H1 (cell line): Measurements from ENCODE around the gene TSPEAR. TPM values are rescaled to one million over a fixed set of nuclear protein-coding genes. Genes with fewer than 3 reads are reported as not detected.
"Not testable (repeated sequence)": the region's sequence is repeated elsewhere in the genome, so short reads cannot be mapped to it uniquely, and the experiment has no call there.

Experiments used
- CTCF ChIA-PET: fragments of 300-600 bp; sonication (Branson Sonifier 250); formaldehyde crosslinking; loops from one replicate; lab custom pipeline; 2021; ENCODE audit not compliant: partially characterized antibody; lab: Charles Lee
- POLR2A ChIA-PET: fragments of 300-600 bp; sonication (Branson Sonifier 250); formaldehyde crosslinking; loops from one replicate; lab custom pipeline; 2021; ENCODE audit warnings: inconsistent platforms; ENCODE audit not compliant: partially characterized antibody; lab: Charles Lee
- DNase-seq, 2 experiments: peaks; one replicate each; pipeline versions ENCODE4 v3.0.0 to v3.0.0-alpha.2; 2010 to 2022; ENCODE audit warnings: low spot score in 2 of 2, low read depth in 1 of 2, mixed read lengths in 1 of 2
- FAIRE-seq: peaks from 2 replicates; lab custom pipeline; 2011; peaks lifted over from hg19 to GRCh38; lab: Jason Lieb, UNC
- H2AFZ ChIP-seq: 2 replicates; pipeline ENCODE4 v1.8.1; 2012; ENCODE audit warnings: low read length, inconsistent platforms
- H2AK5ac ChIP-seq: 2 replicates; pipeline ENCODE4 v1.6.1; 2013; ENCODE audit warnings: low read depth, low read length
- H2BK120ac ChIP-seq: replicated peaks from 2 replicates; pipeline ENCODE3; 2013; ENCODE audit warnings: low read depth, low read length, inconsistent platforms
- H2BK12ac ChIP-seq: 2 replicates; pipeline ENCODE4 v1.6.1; 2013; ENCODE audit warnings: low read depth, low read length
- H2BK15ac ChIP-seq: 2 replicates; pipeline ENCODE4 v1.6.1; 2013; ENCODE audit warnings: low read length
- H2BK20ac ChIP-seq: 2 replicates; pipeline ENCODE4 v1.6.1; 2013; ENCODE audit warnings: low read length
- H2BK5ac ChIP-seq: 2 replicates; pipeline ENCODE4 v1.6.1; 2013; ENCODE audit warnings: low read depth, low read length
- H3K14ac ChIP-seq: 2 replicates; pipeline ENCODE4 v1.6.1; 2013; ENCODE audit warnings: inconsistent platforms; ENCODE audit not compliant: insufficient read length
- H3K18ac ChIP-seq: 2 replicates; pipeline ENCODE4 v1.6.1; 2013; ENCODE audit warnings: low read length; ENCODE audit errors: extremely low read depth
- H3K23ac ChIP-seq: 2 replicates; pipeline ENCODE4 v1.6.1; 2013; ENCODE audit warnings: inconsistent platforms; ENCODE audit not compliant: insufficient read length
- H3K23me2 ChIP-seq: 2 replicates; pipeline ENCODE4 v1.6.1; 2013; ENCODE audit warnings: low read depth, low read length
- H3K27ac ChIP-seq: 2 replicates; pipeline ENCODE4 v1.6.1; 2011; ENCODE audit warnings: low read depth, low read length, inconsistent platforms
- H3K27me3 ChIP-seq, 4 experiments: replicated peaks in 1 of 4; 1 replicate in 1 of 4; 2 replicates in 3 of 4; pipeline versions ENCODE4 v1.6.1 to v1.8.1; 2011 to 2013; ENCODE audit warnings: low read length in 3 of 4, mild to moderate bottlenecking in 3 of 4, inconsistent platforms in 2 of 4, mixed read lengths in 2 of 4, moderate library complexity in 1 of 4; ENCODE audit not compliant: control insufficient read depth in 3 of 4, insufficient read depth in 3 of 4; ENCODE audit errors: extremely low read depth in 1 of 4
- H3K36me3 ChIP-seq, 4 experiments: 2 replicates each; pipeline versions ENCODE4 v1.6.1 to v1.8.1; 2011 to 2013; ENCODE audit warnings: mild to moderate bottlenecking in 4 of 4, low read length in 3 of 4, moderate library complexity in 2 of 4, control low read depth in 1 of 4, inconsistent platforms in 1 of 4; ENCODE audit not compliant: insufficient read depth in 4 of 4, control insufficient read depth in 2 of 4
- H3K4ac ChIP-seq: replicated peaks from 2 replicates; pipeline ENCODE3; 2013; ENCODE audit warnings: low read length, low read depth, mixed read lengths, inconsistent platforms; ENCODE audit not compliant: insufficient read length
- H3K4me1 ChIP-seq, 4 experiments: replicated peaks in 1 of 4; 1 replicate in 1 of 4; 2 replicates in 3 of 4; pipeline versions ENCODE4 v1.6.1 to v1.8.1; 2011 to 2013; ENCODE audit warnings: low read length in 3 of 4, inconsistent platforms in 2 of 4, mixed read lengths in 1 of 4; ENCODE audit not compliant: insufficient read depth in 4 of 4, control insufficient read depth in 3 of 4
- H3K4me2 ChIP-seq, 2 experiments: 2 replicates each; pipeline versions ENCODE4 v1.6.1 to v1.8.1; 2011 to 2013; ENCODE audit warnings: low read depth in 2 of 2, low read length in 2 of 2, control low read depth in 1 of 2, inconsistent platforms in 1 of 2, mild to moderate bottlenecking in 1 of 2; ENCODE audit not compliant: insufficient read depth in 1 of 2
- H3K4me3 ChIP-seq, 4 experiments: fragments of 200-600, 300-600 bp in 1 of 4; sonication (generic), shearing (Covaris generic), sonication (Bioruptor Twin) in 1 of 4; 2 replicates each; pipeline versions ENCODE4 v1.5.1 to v1.8.1; 2011 to 2016; ENCODE audit warnings: low read length in 4 of 4, low read depth in 3 of 4, control low read depth in 2 of 4, inconsistent platforms in 2 of 4, mild to moderate bottlenecking in 2 of 4, mixed read lengths in 1 of 4, moderate library complexity in 1 of 4; ENCODE audit not compliant: insufficient read depth in 2 of 4; ENCODE audit errors: extremely low read depth in 1 of 4
- H3K56ac ChIP-seq: replicated peaks from 2 replicates; pipeline ENCODE3; 2013; ENCODE audit warnings: low read depth, mild to moderate bottlenecking, mixed read lengths, low read length, inconsistent platforms; ENCODE audit not compliant: insufficient read length
- H3K79me1 ChIP-seq: 2 replicates; pipeline ENCODE4 v1.6.1; 2013; ENCODE audit warnings: low read depth, low read length, control low read depth
- H3K79me2 ChIP-seq, 2 experiments: 2 replicates each; pipeline versions ENCODE4 v1.6.1 to v1.8.1; 2012 to 2013; ENCODE audit warnings: low read length in 2 of 2, mild to moderate bottlenecking in 2 of 2, inconsistent platforms in 1 of 2; ENCODE audit not compliant: insufficient read depth in 2 of 2, control insufficient read depth in 1 of 2
- H3K9ac ChIP-seq, 4 experiments: replicated peaks in 1 of 4; 1 replicate in 1 of 4; 2 replicates in 3 of 4; pipeline versions ENCODE4 v1.6.1 to v1.8.1; 2011 to 2013; ENCODE audit warnings: low read depth in 3 of 4, low read length in 3 of 4, control low read depth in 2 of 4, mild to moderate bottlenecking in 2 of 4, moderate library complexity in 2 of 4, inconsistent platforms in 1 of 4; ENCODE audit errors: extremely low read depth in 1 of 4
- H3K9me3 ChIP-seq, 2 experiments: 2 replicates each; pipeline versions ENCODE4 v1.6.1 to v1.8.1; 2012 to 2013; ENCODE audit warnings: mild to moderate bottlenecking in 2 of 2, moderate library complexity in 2 of 2, control low read depth in 1 of 2, inconsistent platforms in 1 of 2, low read depth in 1 of 2, low read length in 1 of 2, mixed read lengths in 1 of 2; ENCODE audit not compliant: insufficient read depth in 2 of 2
- H4K20me1 ChIP-seq, 2 experiments: replicated peaks in 1 of 2; 2 replicates each; pipeline versions ENCODE3 to v1.8.1; 2011 to 2013; ENCODE audit warnings: inconsistent platforms in 2 of 2, low read length in 2 of 2, mild to moderate bottlenecking in 1 of 2; ENCODE audit not compliant: insufficient read depth in 2 of 2, control insufficient read depth in 1 of 2
- H4K5ac ChIP-seq: 2 replicates; pipeline ENCODE4 v1.6.1; 2013; ENCODE audit warnings: low read length, low read depth, mixed read lengths, inconsistent platforms; ENCODE audit not compliant: insufficient read length
- H4K8ac ChIP-seq: 2 replicates; pipeline ENCODE4 v1.8.0; 2013; ENCODE audit warnings: mild to moderate bottlenecking, moderate library complexity, low read length, inconsistent platforms; ENCODE audit not compliant: insufficient read depth; ENCODE audit errors: extremely low read depth
- H4K91ac ChIP-seq: replicated peaks from 2 replicates; pipeline ENCODE3; 2013; ENCODE audit warnings: low read length, mixed read lengths, inconsistent platforms; ENCODE audit not compliant: insufficient read length
- KDM1A ChIP-seq: fragments of 200-600, 300-600 bp; sonication (generic); IDR thresholded peaks from 2 replicates; pipeline ENCODE4 v1.7.1; 2016; ENCODE audit warnings: mild to moderate bottlenecking, low read length, borderline replicate concordance
- WGBS, 2 experiments: shearing (Covaris generic) in 1 of 2; methylation state at CpG; one replicate each; pipeline versions ENCODE4 v1.1.6 to v1.1.7; 2013 to 2015; ENCODE audit warnings: low lambda C conversion rate in 2 of 2, mixed read lengths in 2 of 2, inconsistent platforms in 1 of 2, low coverage in 1 of 2, missing lambda C conversion rate in 1 of 2; ENCODE audit not compliant: insufficient replicate concordance in 2 of 2, insufficient coverage in 1 of 2, insufficient read length in 1 of 2; ENCODE audit errors: extremely low coverage in 1 of 2, missing lambda C conversion rate in 1 of 2; 5-methylcytosine and 5-hydroxymethylcytosine counted together
- polyA plus RNA-seq, 7 experiments: library from polyadenylated mRNA; depleted of rRNA in 3 of 7; stranded (reverse) in 5 of 7; unstranded in 2 of 7; fragments of >200 nt in 5 of 7; fragments of 200-250 nt in 2 of 7; gene quantifications; 1 replicate in 5 of 7; 2 replicates in 1 of 7; 4 replicates in 1 of 7; pipeline versions ENCODE4 v1.2.1 to v1.2.3, GENCODE V29; 2011 to 2013; ENCODE audit warnings: missing spikeins in 2 of 7, mixed read lengths in 2 of 7
- total RNA-seq: library from RNA; stranded (reverse); fragmentation: NEBNext Ultra II Directional; extraction: Animal tissue kit (Norgen Biotek cat#: 25700); gene quantifications from 2 replicates; pipeline ENCODE4 v1.2.1, GENCODE V29; 2021

TSPEAR gene
- total and polyA plus RNA-seq, 2 of the 8 experiments (the other 6 are each of a cell fraction or from before 2014, with no cell fraction given) = 0.58 to 0.89 TPM

GRCh38 chr21:44627181-44627822 is 84.1 kb downstream of the TSPEAR start:
- H3K23ac ChIP-seq, H2BK12ac ChIP-seq, H3K23me2 ChIP-seq, H2BK20ac ChIP-seq, H3K79me1 ChIP-seq, H2BK15ac ChIP-seq, H3K79me2 ChIP-seq, H3K36me3 ChIP-seq, H3K4ac ChIP-seq, H2AFZ ChIP-seq, H3K9ac ChIP-seq, H3K18ac ChIP-seq, POLR2A ChIA-PET, H3K14ac ChIP-seq, H4K20me1 ChIP-seq, H4K8ac ChIP-seq, H2AK5ac ChIP-seq, H3K27ac ChIP-seq, H3K4me1 ChIP-seq, H3K4me3 ChIP-seq, H3K4me2 ChIP-seq, H4K91ac ChIP-seq, H2BK5ac ChIP-seq, H3K56ac ChIP-seq, H4K5ac ChIP-seq, FAIRE-seq, H2BK120ac ChIP-seq, H3K27me3 ChIP-seq: not testable (repeated sequence)
- CTCF ChIA-PET = interaction anchor here (0.6 to 2.5 kb wide), 6 partner anchors 8 to 395 kb away, joined by 3 to 9 read pairs (median 3); no protein-coding TSS in a partner anchor
- DNase-seq = peak in 1 of 2 experiments; percentile 42
- TF ChIP-seq KDM1A = 0 out of 2 replicates have a peak, but pooled peaks have one; percentile 13
- WGBS, 2 experiments = 83% methylated on average over 15 of the region's 20 CpGs; no CpG with 5 or more reads in 1 of the 2 experiments
- H3K9me3 ChIP-seq = peaks cover 16% of the 10 kb centered on the region in 2 experiments
